ENCODE measurements around the gene NFIB.

Gene NFIB

GRCh38 chr9:14071484-14071883 lies 242.5 kb downstream of the NFIB start:
- DNase-seq (ENCODE audit: low read depth): no peak
- TF ChIP-seq, protein P1, sequence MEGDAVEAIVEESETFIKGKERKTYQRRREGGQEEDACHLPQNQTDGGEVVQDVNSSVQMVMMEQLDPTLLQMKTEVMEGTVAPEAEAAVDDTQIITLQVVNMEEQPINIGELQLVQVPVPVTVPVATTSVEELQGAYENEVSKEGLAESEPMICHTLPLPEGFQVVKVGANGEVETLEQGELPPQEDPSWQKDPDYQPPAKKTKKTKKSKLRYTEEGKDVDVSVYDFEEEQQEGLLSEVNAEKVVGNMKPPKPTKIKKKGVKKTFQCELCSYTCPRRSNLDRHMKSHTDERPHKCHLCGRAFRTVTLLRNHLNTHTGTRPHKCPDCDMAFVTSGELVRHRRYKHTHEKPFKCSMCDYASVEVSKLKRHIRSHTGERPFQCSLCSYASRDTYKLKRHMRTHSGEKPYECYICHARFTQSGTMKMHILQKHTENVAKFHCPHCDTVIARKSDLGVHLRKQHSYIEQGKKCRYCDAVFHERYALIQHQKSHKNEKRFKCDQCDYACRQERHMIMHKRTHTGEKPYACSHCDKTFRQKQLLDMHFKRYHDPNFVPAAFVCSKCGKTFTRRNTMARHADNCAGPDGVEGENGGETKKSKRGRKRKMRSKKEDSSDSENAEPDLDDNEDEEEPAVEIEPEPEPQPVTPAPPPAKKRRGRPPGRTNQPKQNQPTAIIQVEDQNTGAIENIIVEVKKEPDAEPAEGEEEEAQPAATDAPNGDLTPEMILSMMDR (IDR thresholded peaks at IDR 0.05; ENCODE audit: insufficient read depth, low read depth, low read length, missing control alignments): no peak
- no peak overlapping the region for H3K4me3 ChIP-seq (ENCODE audit: low read depth, low read length)

GRCh38 chr9:14068690-14069089 lies 245.3 kb downstream of the NFIB start:
- TF ChIP-seq, protein P1 (IDR thresholded peaks at IDR 0.05; ENCODE audit: insufficient read depth, low read depth, low read length, missing control alignments): no peak
- H3K4me3 ChIP-seq (ENCODE audit: low read depth, low read length): no peak overlapping the region
- DNase-seq (ENCODE audit: low read depth): no peak

DNA sequence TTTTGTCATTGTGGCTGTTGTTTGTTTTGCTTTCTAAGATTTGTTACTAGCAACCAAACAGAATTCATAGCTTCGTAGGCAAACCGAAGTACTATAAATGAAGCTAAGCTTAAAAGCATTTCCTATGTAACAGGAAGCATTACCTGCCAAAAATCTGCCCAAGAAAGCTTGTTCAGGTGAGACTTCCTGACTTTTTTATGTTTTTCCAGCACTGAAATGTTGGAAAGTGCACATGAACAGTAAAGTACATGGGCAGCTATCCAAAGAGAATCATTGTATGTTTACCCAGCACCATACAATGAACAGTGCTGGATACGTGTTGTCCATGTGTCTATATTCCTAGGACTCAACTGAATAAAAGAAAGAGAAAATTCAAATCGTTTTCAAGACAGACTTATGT lies 247.1 kb downstream of the NFIB start:
- H3K4me3 ChIP-seq (ENCODE audit: low read depth, low read length): no peak overlapping the region
- TF ChIP-seq, protein P1 (IDR thresholded peaks at IDR 0.05; ENCODE audit: insufficient read depth, low read depth, low read length, missing control alignments): no peak
- DNase-seq (ENCODE audit: low read depth): no peak

DNA sequence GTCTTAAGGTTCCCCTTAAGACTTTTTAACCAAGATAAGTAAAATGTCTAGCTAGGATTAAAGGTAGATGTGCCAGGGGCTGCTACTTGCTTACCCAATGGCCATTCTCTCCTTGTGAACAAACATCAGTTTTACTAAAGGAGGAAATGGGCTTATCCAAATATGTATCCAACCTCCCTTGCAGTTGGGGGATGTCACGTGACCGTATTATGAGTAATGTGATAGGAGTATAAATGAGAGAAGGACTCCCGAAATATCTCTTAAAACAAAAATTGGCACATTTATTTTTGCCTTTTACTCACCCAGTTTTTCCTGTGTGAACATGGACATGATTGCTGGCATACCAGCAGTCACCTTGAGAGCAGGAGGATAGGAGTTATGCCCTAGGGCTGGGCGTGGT lies 247.9 kb downstream of the NFIB start:
- TF ChIP-seq, protein P1 (IDR thresholded peaks at IDR 0.05; ENCODE audit: insufficient read depth, low read depth, low read length, missing control alignments): no peak
- H3K4me3 ChIP-seq (ENCODE audit: low read depth, low read length): no peak overlapping the region
- no peak for DNase-seq (ENCODE audit: low read depth)

DNA sequence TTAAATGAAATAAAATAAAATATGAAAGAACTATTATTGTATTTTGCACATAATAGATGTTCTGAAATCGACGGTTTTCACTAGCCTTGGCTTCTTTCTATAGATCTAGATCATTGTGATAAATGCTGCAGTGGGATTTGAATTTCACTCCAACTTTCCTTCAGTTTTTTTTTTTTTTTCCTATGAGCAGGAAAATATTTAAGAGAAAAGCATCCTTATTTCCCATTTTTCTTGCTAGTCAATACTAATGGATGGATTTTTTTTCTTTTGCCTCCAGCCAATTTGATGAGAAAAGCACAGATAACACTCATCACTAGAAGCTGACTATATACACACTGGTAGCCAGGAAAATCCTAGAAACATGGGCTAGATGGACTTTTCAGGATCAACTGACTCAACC lies 249.0 kb downstream of the NFIB start:
- no peak overlapping the region for H3K4me3 ChIP-seq (ENCODE audit: low read depth, low read length)
- no peak for DNase-seq (ENCODE audit: low read depth)
- TF ChIP-seq, protein P1 (IDR thresholded peaks at IDR 0.05; ENCODE audit: insufficient read depth, low read depth, low read length, missing control alignments): no peak

- no peak for DNase-seq (ENCODE audit: low read depth)
- TF ChIP-seq, protein P1 (IDR thresholded peaks at IDR 0.05; ENCODE audit: insufficient read depth, low read depth, low read length, missing control alignments): no peak
- H3K4me3 ChIP-seq (ENCODE audit: low read depth, low read length): no peak overlapping the region
These were observed 250.2 kb downstream of the NFIB start for GRCh38 chr9:14063756-14064155.

DNA sequence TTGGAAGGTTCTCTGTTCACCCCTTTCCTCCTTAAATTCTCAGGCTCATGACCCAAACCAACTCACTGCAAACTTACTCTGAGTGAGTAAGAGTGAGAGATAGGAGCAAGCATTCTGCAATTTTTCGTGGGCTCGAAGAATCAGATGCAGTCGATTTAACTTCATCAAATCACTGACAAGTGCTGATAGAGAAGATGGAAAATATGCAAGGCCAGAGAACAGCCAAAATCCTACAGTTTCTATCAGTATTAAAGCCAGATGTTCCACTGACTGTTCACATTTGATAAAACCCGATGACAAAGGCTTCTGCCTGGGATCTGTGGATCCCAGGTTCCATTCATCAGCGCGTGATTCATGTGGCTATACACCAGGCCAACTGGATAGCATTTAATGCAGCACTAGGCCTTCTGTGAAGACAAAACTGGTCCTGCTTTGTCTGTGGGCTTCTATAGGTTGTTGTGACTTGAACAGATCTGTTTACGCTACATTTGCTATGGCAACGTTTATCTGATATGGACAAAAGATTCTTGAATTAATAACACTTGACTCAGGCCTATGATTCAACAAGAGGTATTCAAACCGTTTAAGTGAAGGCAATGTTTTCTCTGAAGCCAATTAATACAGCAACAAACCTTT lies 251.2 kb downstream of the NFIB start:
- TF ChIP-seq, protein P1 (IDR thresholded peaks at IDR 0.05; ENCODE audit: insufficient read depth, low read depth, low read length, missing control alignments): no peak
- DNase-seq (ENCODE audit: low read depth): no peak
- no peak overlapping the region for H3K4me3 ChIP-seq (ENCODE audit: low read depth, low read length)
